HEK293 (cell line): ENCODE data around the gene FLOT2.
"Not testable (repeated sequence)": the region's sequence is repeated elsewhere in the genome, so short reads cannot be mapped to it uniquely, and the experiment has no call there.

ENCODE experiments used
- CTCF ChIA-PET: fragments of 350-600 bp; formaldehyde crosslinking; extraction: SDS; loops from one replicate; lab custom pipeline; 2021; ENCODE audit warnings: antibody characterized with exemption; lab: Yijun Ruan, JAX
- POLR2A ChIA-PET: fragments of 300-600 bp; formaldehyde crosslinking; extraction: SDS; loops from one replicate; lab custom pipeline; 2020; ENCODE audit warnings: antibody characterized with exemption, inconsistent platforms; lab: Yijun Ruan, JAX
- H3K27ac ChIP-seq: fragments of 200-500 bp; sonication (Bioruptor generic); 2 replicates; pipeline ENCODE4 v1.5.1; 2014; ENCODE audit warnings: low read depth, low read length, control low read depth, inconsistent platforms; ENCODE audit errors: extremely low read depth
- H3K36me3 ChIP-seq, 2 experiments: fragments of 200-500 bp in 1 of 2; sonication (Bioruptor generic) in 1 of 2; 1 replicate in 1 of 2; 2 replicates in 1 of 2; pipeline ENCODE4 v1.5.1; 2014 to 2017; ENCODE audit warnings: inconsistent platforms in 2 of 2, low read length in 2 of 2; ENCODE audit not compliant: control insufficient read depth in 2 of 2, insufficient read depth in 1 of 2
- H3K4me1 ChIP-seq: fragments of 200-500 bp; sonication (Bioruptor generic); 2 replicates; pipeline ENCODE4 v1.5.1; 2014; ENCODE audit warnings: mild to moderate bottlenecking, low read length, inconsistent platforms; ENCODE audit not compliant: control insufficient read depth, insufficient read depth
- H3K4me3 ChIP-seq: 2 replicates; pipeline ENCODE4 v1.5.1; 2011; ENCODE audit warnings: low read depth, mild to moderate bottlenecking, control low read depth, low read length, moderate library complexity
- H3K9me3 ChIP-seq: fragments of 200-500 bp; sonication (Bioruptor generic); 2 replicates; pipeline ENCODE4 v1.5.1; 2014; ENCODE audit warnings: low read depth, low read length, inconsistent platforms; ENCODE audit not compliant: control insufficient read depth, insufficient read depth
- HOXD13 ChIP-seq: sonication (generic); formaldehyde crosslinking; IDR thresholded peaks from 2 replicates; pipeline ENCODE4 v1.8.0; 2022; ENCODE audit warnings: missing genetic modification reagents, borderline replicate concordance
- KLF7 ChIP-seq: fragments of 450-650 bp; formaldehyde crosslinking; IDR thresholded peaks from 2 replicates; pipeline ENCODE4 v1.5.1; 2016; ENCODE audit warnings: missing biosample characterization, missing genetic modification characterization, borderline replicate concordance
- MEIS1 ChIP-seq: sonication (generic); formaldehyde crosslinking; IDR thresholded peaks from 2 replicates; pipeline ENCODE4 v1.8.1; 2022; ENCODE audit warnings: missing genetic modification reagents, mild to moderate bottlenecking, borderline replicate concordance
- PRDM1 ChIP-seq: fragments of 450-650 bp; formaldehyde crosslinking; IDR thresholded peaks from 2 replicates; pipeline ENCODE4; 2016; ENCODE audit warnings: missing biosample characterization, missing genetic modification characterization
- ZIC2 ChIP-seq: fragments of 450-650 bp; formaldehyde crosslinking; IDR thresholded peaks from 2 replicates; pipeline ENCODE4 v1.5.1; 2016; ENCODE audit warnings: missing biosample characterization, missing genetic modification characterization
- ZNF146 ChIP-seq: fragments of 450-650 bp; formaldehyde crosslinking; IDR thresholded peaks from 2 replicates; pipeline ENCODE4 v1.5.1; 2016; ENCODE audit warnings: missing biosample characterization, missing genetic modification characterization
- ZNF169 ChIP-seq: fragments of 450-650 bp; formaldehyde crosslinking; IDR thresholded peaks from 2 replicates; pipeline ENCODE4 v1.5.1; 2016; ENCODE audit warnings: missing biosample characterization, missing genetic modification characterization
- ZNF223 ChIP-seq: fragments of 450-650 bp; formaldehyde crosslinking; IDR thresholded peaks from 2 replicates; pipeline ENCODE4 v1.5.1; 2016; ENCODE audit warnings: missing biosample characterization, missing genetic modification characterization
- ZNF350 ChIP-seq: fragments of 450-650 bp; formaldehyde crosslinking; IDR thresholded peaks from 2 replicates; pipeline ENCODE4 v1.5.0; 2017; ENCODE audit warnings: missing biosample characterization, mild to moderate bottlenecking, missing genetic modification characterization
- ZNF544 ChIP-seq: fragments of 450-650 bp; formaldehyde crosslinking; IDR thresholded peaks from 2 replicates; pipeline ENCODE4 v1.5.0; 2017; ENCODE audit warnings: missing biosample characterization, missing genetic modification characterization
- ZNF76 ChIP-seq: fragments of 450-650 bp; formaldehyde crosslinking; IDR thresholded peaks from 2 replicates; pipeline ENCODE4; 2016; ENCODE audit warnings: low read depth, missing biosample characterization, missing genetic modification characterization, borderline replicate concordance
- TF ChIP-seq, protein P1 (sequence below): fragments of 450-650 bp; formaldehyde crosslinking; IDR thresholded peaks from 2 replicates; pipeline ENCODE4 v1.5.1; 2016; ENCODE audit warnings: missing biosample characterization, missing genetic modification characterization
- TF ChIP-seq, protein P2 (sequence below): fragments of 450-650 bp; formaldehyde crosslinking; IDR thresholded peaks from 2 replicates; pipeline ENCODE4 v1.5.1; 2016; ENCODE audit warnings: missing biosample characterization, missing genetic modification characterization
- TF ChIP-seq, protein P3 (sequence below): fragments of 450-650 bp; formaldehyde crosslinking; IDR thresholded peaks from 2 replicates; pipeline ENCODE4 v1.5.1; 2016; ENCODE audit warnings: missing biosample characterization, missing genetic modification characterization
- TF ChIP-seq, protein P4 (sequence below): fragments of 450-650 bp; formaldehyde crosslinking; IDR thresholded peaks from 2 replicates; pipeline ENCODE4 v1.5.1; 2016; ENCODE audit warnings: missing biosample characterization, missing genetic modification characterization, low read depth
- TF ChIP-seq, protein P5 (sequence below): fragments of 450-650 bp; formaldehyde crosslinking; IDR thresholded peaks from 2 replicates; pipeline ENCODE4 v1.5.1; 2016; ENCODE audit warnings: missing biosample characterization, missing genetic modification characterization
- TF ChIP-seq, protein P6 (sequence below): fragments of 450-650 bp; formaldehyde crosslinking; IDR thresholded peaks from 2 replicates; pipeline ENCODE4 v1.5.0; 2017; ENCODE audit warnings: missing biosample characterization, missing genetic modification characterization, borderline replicate concordance

Gene FLOT2

DNA sequence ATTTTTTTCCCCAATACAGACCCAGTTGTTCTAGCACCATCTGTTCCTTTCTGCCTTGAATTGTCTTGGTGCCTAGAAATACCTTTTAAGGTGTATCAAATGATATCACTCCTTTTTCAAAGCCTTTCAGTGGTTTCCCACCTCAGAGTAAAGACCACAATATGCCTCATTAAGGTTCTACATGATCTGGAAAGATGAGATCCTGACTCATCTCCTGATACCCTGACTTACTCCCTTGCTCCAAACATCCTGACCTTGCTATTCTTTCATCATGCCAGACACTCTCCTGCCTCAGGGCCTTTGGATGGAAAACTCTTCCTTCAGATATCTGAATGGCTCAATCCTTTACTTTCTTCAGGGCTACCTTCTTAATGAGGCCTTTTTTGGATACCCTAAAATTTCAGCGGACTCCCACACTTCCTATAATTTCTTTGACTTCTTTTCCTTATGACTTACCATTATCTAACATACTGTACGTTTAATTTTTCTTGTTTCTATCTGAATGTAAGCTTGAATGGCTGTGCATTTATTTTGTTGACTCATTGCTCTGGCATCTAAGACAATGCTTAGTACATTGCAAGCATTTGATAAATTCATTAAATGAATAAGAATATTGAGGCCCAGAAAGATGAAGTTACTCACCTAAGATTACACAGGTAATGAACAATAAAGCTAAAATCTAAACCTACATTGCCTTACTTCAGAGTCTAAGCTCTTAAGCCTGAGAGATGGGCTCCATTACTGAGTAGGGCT, 19.2 kb downstream of the FLOT2 start:
- TF ChIP-seq, protein P1, sequence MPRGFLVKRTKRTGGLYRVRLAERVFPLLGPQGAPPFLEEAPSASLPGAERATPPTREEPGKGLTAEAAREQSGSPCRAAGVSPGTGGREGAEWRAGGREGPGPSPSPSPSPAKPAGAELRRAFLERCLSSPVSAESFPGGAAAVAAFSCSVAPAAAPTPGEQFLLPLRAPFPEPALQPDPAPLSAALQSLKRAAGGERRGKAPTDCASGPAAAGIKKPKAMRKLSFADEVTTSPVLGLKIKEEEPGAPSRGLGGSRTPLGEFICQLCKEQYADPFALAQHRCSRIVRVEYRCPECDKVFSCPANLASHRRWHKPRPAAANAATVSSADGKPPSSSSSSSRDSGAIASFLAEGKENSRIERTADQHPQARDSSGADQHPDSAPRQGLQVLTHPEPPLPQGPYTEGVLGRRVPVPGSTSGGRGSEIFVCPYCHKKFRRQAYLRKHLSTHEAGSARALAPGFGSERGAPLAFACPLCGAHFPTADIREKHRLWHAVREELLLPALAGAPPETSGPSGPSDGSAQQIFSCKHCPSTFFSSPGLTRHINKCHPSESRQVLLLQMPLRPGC (tag by site-specific recombination): no peak
- no peak for TF ChIP-seq MEIS1 (CRISPR knock-in tag)
- TF ChIP-seq ZNF169: no peak
- TF ChIP-seq KLF7 (tag by site-specific recombination): no peak
- TF ChIP-seq HOXD13 (CRISPR knock-in tag): no peak
- no peak for TF ChIP-seq PRDM1 (tag by site-specific recombination)
- TF ChIP-seq, protein P2, sequence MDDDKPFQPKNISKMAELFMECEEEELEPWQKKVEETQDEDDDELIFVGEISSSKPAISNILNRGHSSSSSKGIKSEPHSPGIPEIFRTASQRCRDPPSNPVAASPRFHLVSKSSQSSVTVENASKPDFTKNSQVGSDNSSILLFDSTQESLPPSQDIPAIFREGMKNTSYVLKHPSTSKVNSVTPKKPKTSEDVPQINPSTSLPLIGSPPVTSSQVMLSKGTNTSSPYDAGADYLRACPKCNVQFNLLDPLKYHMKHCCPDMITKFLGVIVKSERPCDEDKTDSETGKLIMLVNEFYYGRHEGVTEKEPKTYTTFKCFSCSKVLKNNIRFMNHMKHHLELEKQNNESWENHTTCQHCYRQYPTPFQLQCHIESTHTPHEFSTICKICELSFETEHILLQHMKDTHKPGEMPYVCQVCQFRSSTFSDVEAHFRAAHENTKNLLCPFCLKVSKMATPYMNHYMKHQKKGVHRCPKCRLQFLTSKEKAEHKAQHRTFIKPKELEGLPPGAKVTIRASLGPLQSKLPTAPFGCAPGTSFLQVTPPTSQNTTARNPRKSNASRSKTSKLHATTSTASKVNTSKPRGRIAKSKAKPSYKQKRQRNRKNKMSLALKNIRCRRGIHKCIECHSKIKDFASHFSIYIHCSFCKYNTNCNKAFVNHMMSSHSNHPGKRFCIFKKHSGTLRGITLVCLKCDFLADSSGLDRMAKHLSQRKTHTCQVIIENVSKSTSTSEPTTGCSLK: no peak
- TF ChIP-seq ZNF76 (tag by site-specific recombination): no peak
- TF ChIP-seq, protein P3, sequence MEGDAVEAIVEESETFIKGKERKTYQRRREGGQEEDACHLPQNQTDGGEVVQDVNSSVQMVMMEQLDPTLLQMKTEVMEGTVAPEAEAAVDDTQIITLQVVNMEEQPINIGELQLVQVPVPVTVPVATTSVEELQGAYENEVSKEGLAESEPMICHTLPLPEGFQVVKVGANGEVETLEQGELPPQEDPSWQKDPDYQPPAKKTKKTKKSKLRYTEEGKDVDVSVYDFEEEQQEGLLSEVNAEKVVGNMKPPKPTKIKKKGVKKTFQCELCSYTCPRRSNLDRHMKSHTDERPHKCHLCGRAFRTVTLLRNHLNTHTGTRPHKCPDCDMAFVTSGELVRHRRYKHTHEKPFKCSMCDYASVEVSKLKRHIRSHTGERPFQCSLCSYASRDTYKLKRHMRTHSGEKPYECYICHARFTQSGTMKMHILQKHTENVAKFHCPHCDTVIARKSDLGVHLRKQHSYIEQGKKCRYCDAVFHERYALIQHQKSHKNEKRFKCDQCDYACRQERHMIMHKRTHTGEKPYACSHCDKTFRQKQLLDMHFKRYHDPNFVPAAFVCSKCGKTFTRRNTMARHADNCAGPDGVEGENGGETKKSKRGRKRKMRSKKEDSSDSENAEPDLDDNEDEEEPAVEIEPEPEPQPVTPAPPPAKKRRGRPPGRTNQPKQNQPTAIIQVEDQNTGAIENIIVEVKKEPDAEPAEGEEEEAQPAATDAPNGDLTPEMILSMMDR (tag by site-specific recombination): no peak
- TF ChIP-seq ZNF146 (tag by site-specific recombination): no peak
- TF ChIP-seq, protein P4, sequence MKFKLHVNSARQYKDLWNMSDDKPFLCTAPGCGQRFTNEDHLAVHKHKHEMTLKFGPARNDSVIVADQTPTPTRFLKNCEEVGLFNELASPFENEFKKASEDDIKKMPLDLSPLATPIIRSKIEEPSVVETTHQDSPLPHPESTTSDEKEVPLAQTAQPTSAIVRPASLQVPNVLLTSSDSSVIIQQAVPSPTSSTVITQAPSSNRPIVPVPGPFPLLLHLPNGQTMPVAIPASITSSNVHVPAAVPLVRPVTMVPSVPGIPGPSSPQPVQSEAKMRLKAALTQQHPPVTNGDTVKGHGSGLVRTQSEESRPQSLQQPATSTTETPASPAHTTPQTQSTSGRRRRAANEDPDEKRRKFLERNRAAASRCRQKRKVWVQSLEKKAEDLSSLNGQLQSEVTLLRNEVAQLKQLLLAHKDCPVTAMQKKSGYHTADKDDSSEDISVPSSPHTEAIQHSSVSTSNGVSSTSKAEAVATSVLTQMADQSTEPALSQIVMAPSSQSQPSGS (tag by site-specific recombination): no peak
- TF ChIP-seq, protein P5, sequence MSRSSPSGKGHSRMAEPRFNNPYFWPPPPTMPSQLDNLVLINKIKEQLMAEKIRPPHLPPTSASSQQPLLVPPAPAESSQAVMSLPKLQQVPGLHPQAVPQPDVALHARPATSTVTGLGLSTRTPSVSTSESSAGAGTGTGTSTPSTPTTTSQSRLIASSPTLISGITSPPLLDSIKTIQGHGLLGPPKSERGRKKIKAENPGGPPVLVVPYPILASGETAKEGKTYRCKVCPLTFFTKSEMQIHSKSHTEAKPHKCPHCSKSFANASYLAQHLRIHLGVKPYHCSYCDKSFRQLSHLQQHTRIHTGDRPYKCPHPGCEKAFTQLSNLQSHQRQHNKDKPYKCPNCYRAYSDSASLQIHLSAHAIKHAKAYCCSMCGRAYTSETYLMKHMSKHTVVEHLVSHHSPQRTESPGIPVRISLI (tag by site-specific recombination): no peak
- no peak for TF ChIP-seq ZIC2
- no peak for TF ChIP-seq ZNF223
- no peak for TF ChIP-seq ZNF350 (tag by site-specific recombination)
- no peak for TF ChIP-seq ZNF544 (tag by site-specific recombination)
- TF ChIP-seq, protein P6, sequence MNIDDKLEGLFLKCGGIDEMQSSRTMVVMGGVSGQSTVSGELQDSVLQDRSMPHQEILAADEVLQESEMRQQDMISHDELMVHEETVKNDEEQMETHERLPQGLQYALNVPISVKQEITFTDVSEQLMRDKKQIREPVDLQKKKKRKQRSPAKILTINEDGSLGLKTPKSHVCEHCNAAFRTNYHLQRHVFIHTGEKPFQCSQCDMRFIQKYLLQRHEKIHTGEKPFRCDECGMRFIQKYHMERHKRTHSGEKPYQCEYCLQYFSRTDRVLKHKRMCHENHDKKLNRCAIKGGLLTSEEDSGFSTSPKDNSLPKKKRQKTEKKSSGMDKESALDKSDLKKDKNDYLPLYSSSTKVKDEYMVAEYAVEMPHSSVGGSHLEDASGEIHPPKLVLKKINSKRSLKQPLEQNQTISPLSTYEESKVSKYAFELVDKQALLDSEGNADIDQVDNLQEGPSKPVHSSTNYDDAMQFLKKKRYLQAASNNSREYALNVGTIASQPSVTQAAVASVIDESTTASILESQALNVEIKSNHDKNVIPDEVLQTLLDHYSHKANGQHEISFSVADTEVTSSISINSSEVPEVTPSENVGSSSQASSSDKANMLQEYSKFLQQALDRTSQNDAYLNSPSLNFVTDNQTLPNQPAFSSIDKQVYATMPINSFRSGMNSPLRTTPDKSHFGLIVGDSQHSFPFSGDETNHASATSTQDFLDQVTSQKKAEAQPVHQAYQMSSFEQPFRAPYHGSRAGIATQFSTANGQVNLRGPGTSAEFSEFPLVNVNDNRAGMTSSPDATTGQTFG (tag by site-specific recombination): no peak
- Histone ChIP-seq H3K4me3 (no peak overlapping the region), H3K36me3 (peaks cover 8 to 54% of the 10 kb centered on the region in 2 experiments; a peak in 2 of 3 replicates), H3K9me3 (no peaks in the 10 kb centered on the region), H3K27ac (no peak overlapping the region), H3K4me1 (no peaks in the 10 kb centered on the region)
- ChIA-PET POLR2A (interaction anchor here (0.6 to 1.5 kb wide), 3 partner anchors 19 to 159 kb away, joined by 4 to 7 read pairs (median 5); partner anchors contain the start of genes FLOT2 and RPL23A), CTCF (interaction anchor here (0.5 to 5.3 kb wide), 19 partner anchors 8 to 162 kb away, joined by 3 to 64 read pairs (median 5); partner anchors contain the start of genes DHRS13 and TLCD1)

DNA sequence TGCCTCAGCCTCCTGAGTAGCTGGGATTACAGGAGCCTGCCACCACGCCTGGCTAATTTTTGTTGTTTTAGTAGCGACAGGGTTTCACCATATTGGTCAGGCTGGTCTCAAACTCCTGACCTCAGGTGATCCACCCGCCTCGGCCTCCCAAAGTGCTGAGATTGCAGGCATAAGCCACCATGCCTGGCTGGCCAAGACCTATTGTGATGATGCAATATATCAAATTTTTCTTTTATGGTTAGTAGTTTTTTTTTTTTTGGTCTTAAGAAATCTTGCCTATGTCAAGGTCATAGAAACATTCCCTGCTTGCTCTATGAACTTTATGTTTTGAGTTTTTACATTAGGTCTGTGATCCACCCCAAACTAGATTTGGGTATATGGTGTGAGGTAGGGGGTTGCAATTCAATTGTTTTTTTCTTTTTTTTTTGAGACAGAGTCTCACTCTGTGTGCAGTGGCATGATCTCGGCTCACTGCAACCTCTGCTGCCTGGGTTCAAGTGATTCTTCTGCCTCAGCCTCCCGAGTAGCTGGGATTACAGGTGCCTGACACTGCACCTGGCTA, 20.3 kb downstream of the FLOT2 start:
- H3K4me1 ChIP-seq, H3K4me3 ChIP-seq, H3K27ac ChIP-seq, H3K9me3 ChIP-seq: not testable (repeated sequence)
- ChIA-PET POLR2A (interaction anchor here (0.6 kb wide), 1 partner anchor 131 kb away, joined by 7 read pairs; no protein-coding TSS in a partner anchor), CTCF (interaction anchor here (1.4 to 5.3 kb wide), 3 partner anchors 28 to 150 kb away, joined by 7 to 64 read pairs (median 11); no protein-coding TSS in a partner anchor)
- peaks cover 8 to 43% of the 10 kb centered on the region in 2 experiments; a peak in 2 of 3 replicates for H3K36me3 ChIP-seq
